Endothelial cell of umbilical vein (primary cell): Measurements from ENCODE around the gene SPG21. TPM values are rescaled to one million over a fixed set of nuclear protein-coding genes. Genes with fewer than 3 reads are reported as not detected.

Source experiments
- BruUV-seq: library from RNA; stranded (reverse); fragments of 400-500 nt; replicated peaks from 2 replicates; lab custom pipeline; 2021; lab: Mats Ljungman, UMichigan
- CTCF ChIA-PET: fragments of 300-600, 350-600 bp; sonication (Branson Sonifier 250); formaldehyde crosslinking; loops from one replicate; lab custom pipeline; 2021; ENCODE audit warnings: antibody characterized with exemption, inconsistent platforms; lab: Charles Lee
- POLR2A ChIA-PET: fragments of 300-600, 350-600 bp; sonication (Branson Sonifier 250); formaldehyde crosslinking; loops from one replicate; lab custom pipeline; 2021; ENCODE audit warnings: antibody characterized with exemption, inconsistent platforms; lab: Charles Lee
- DNase-seq: peaks from one replicate; pipeline ENCODE4 v3.0.0-alpha.2; 2011; ENCODE audit warnings: low read depth, low spot score
- FAIRE-seq: peaks from 2 replicates; lab custom pipeline; 2011; peaks lifted over from hg19 to GRCh38; lab: Jason Lieb, UNC
- H2AFZ ChIP-seq: 2 replicates; pipeline ENCODE4 v1.6.0; 2012; ENCODE audit warnings: low read depth, low read length, control low read depth, inconsistent platforms
- H3K27ac ChIP-seq: 2 replicates; pipeline ENCODE4 v1.5.1; 2011; ENCODE audit warnings: low read depth, mild to moderate bottlenecking, control low read depth, low read length, moderate library complexity; ENCODE audit not compliant: insufficient read depth
- H3K27me3 ChIP-seq, 2 experiments: 2 replicates each; pipeline versions ENCODE4 v1.6.0 to v1.6.1; 2011; ENCODE audit warnings: low read length in 2 of 2, mixed read lengths in 1 of 2; ENCODE audit not compliant: control insufficient read depth in 2 of 2, insufficient read depth in 2 of 2
- H3K36me3 ChIP-seq, 2 experiments: 2 replicates in 1 of 2; 3 replicates in 1 of 2; pipeline ENCODE4 v1.5.1; 2011; ENCODE audit warnings: low read length in 2 of 2, mild to moderate bottlenecking in 1 of 2, moderate library complexity in 1 of 2; ENCODE audit not compliant: control insufficient read depth in 2 of 2, insufficient read depth in 2 of 2; ENCODE audit errors: extremely low read depth in 1 of 2
- H3K4me1 ChIP-seq: 3 replicates; pipeline ENCODE4 v1.5.1; 2011; ENCODE audit warnings: mild to moderate bottlenecking, low read length; ENCODE audit not compliant: control insufficient read depth, insufficient read depth; ENCODE audit errors: extremely low read depth
- H3K4me2 ChIP-seq: 2 replicates; pipeline ENCODE4 v1.6.1; 2011; ENCODE audit warnings: low read length, control low read depth, mixed read lengths; ENCODE audit not compliant: insufficient read depth
- H3K4me3 ChIP-seq, 3 experiments: fragments of 200-600 bp in 1 of 3; sonication (generic), shearing (Covaris generic) in 1 of 3; replicated peaks in 1 of 3; 2 replicates each; pipeline ENCODE4 v1.5.1; 2011 to 2016; ENCODE audit warnings: control low read depth in 3 of 3, low read length in 3 of 3, mild to moderate bottlenecking in 2 of 3, inconsistent platforms in 1 of 3, low read depth in 1 of 3, moderate library complexity in 1 of 3; ENCODE audit not compliant: insufficient read depth in 1 of 3
- H3K79me2 ChIP-seq: 2 replicates; pipeline ENCODE4 v1.6.0; 2012; ENCODE audit warnings: low read length, inconsistent platforms; ENCODE audit not compliant: control insufficient read depth, insufficient read depth
- H3K9ac ChIP-seq: replicated peaks from 2 replicates; pipeline ENCODE3; 2011; ENCODE audit warnings: low read length, control low read depth; ENCODE audit not compliant: insufficient read depth; ENCODE audit errors: extremely low read depth
- H3K9me1 ChIP-seq: replicated peaks from 3 replicates; pipeline ENCODE4 v1.6.0; 2011; ENCODE audit warnings: mild to moderate bottlenecking, low read length; ENCODE audit not compliant: control insufficient read depth, insufficient read depth; ENCODE audit errors: extremely low read depth
- H3K9me3 ChIP-seq: replicated peaks from 2 replicates; pipeline ENCODE4 v1.5.1; 2012; ENCODE audit warnings: low read length, inconsistent platforms; ENCODE audit not compliant: control insufficient read depth, insufficient read depth
- H4K20me1 ChIP-seq: replicated peaks from 2 replicates; pipeline ENCODE3; 2011; ENCODE audit warnings: mild to moderate bottlenecking, low read length; ENCODE audit not compliant: control insufficient read depth, insufficient read depth; ENCODE audit errors: extremely low read depth
- CTCF ChIP-seq, 2 donors: IDR thresholded peaks; 1 replicate in 1 of 2; 2 replicates in 1 of 2; pipeline ENCODE4 v1.5.1; 2011; ENCODE audit warnings: low read length in 2 of 2, mild to moderate bottlenecking in 2 of 2, moderate library complexity in 2 of 2, control low read depth in 1 of 2, inconsistent platforms in 1 of 2, low read depth in 1 of 2; ENCODE audit not compliant: insufficient read depth in 1 of 2; ENCODE audit errors: extremely low read depth in 1 of 2
- EZH2 ChIP-seq: IDR thresholded peaks from 2 replicates; pipeline ENCODE4 v1.6.1; 2012; ENCODE audit warnings: borderline replicate concordance, low read depth, mild to moderate bottlenecking, moderate library complexity, low read length, inconsistent platforms; ENCODE audit not compliant: severe bottlenecking
- FOS ChIP-seq: IDR thresholded peaks from 2 replicates; pipeline ENCODE4 v1.6.1; 2011; ENCODE audit warnings: mild to moderate bottlenecking, low read length, moderate library complexity, borderline replicate concordance; ENCODE audit not compliant: insufficient read depth
- GATA2 ChIP-seq: IDR thresholded peaks from 2 replicates; pipeline ENCODE4 v1.7.0; 2011; ENCODE audit warnings: low read depth, mild to moderate bottlenecking, moderate library complexity, mixed read lengths, low read length; ENCODE audit not compliant: insufficient read length, insufficient read depth
- JUN ChIP-seq: IDR thresholded peaks from 2 replicates; pipeline ENCODE4 v1.6.1; 2011; ENCODE audit warnings: borderline replicate concordance, low read depth; ENCODE audit not compliant: insufficient read length, insufficient read depth
- MYC ChIP-seq: IDR thresholded peaks from one replicate; pipeline ENCODE4 v1.6.1; 2011; ENCODE audit warnings: mild to moderate bottlenecking, low read depth, low read length
- POLR2A ChIP-seq: IDR thresholded peaks from 2 replicates; pipeline ENCODE4 v1.6.1; 2012; ENCODE audit warnings: low read depth, mild to moderate bottlenecking, control low read depth, low read length
- POLR2AphosphoS5 ChIP-seq: IDR thresholded peaks from 2 replicates; pipeline ENCODE4 v1.6.1; 2012; ENCODE audit warnings: low read depth, mild to moderate bottlenecking, control low read depth, low read length, moderate library complexity; ENCODE audit not compliant: insufficient read depth
- dilution Hi-C: fragments of 300-500 bp; cut with MboI; formaldehyde crosslinking; loops from one replicate; pipeline ENCODE4 v1.15.0; 2019; ENCODE audit warnings: low sequenced_read_pairs; ENCODE audit not compliant: extremely low pct_ligation_motif_present
- intact Hi-C: fragments of 100-400 bp; cut with micrococcal nuclease; formaldehyde crosslinking; loops from one replicate; pipeline ENCODE4 v1.10.0; 2022
- polyA plus RNA-seq, 4 experiments: library from polyadenylated mRNA; depleted of rRNA in 3 of 4; stranded (reverse) in 3 of 4; unstranded in 1 of 4; fragments of >200 nt; gene quantifications; 2 replicates each; pipeline versions ENCODE4 v1.2.1 to v1.2.3, GENCODE V29; 2011 to 2012; ENCODE audit warnings: missing spikeins in 1 of 4
- total RNA-seq: library from RNA; stranded (reverse); gene quantifications from 2 replicates; pipeline ENCODE4 v1.2.3, GENCODE V29; 2021
- TF ChIP-seq, protein P1 (sequence below): IDR thresholded peaks from 2 replicates; pipeline ENCODE4 v1.6.1; 2011; ENCODE audit not compliant: insufficient read depth, insufficient read length

Gene SPG21
- total and polyA plus RNA-seq, 2 donors (not counting 3 experiments of a cell fraction or from before 2014, with no cell fraction given) = 70.2 to 82.5 TPM

DNA sequence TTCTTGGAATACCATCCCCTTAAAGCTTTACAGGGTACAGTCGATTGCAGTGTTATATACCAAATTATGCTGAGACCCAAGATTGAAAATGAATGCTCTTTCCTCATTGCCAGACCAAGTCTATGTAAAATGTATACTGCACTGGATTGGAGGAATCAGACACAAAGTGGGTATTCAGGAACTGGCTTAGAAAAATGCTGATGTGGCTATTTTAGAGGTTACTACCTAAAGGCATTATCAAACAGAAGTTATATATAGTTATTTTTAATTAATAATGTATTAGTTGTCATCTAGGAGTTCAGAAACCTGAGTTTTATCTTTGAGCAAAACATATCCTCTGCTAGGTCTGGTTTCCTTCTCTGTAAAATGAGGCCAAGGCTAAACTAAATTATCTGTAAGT, 3.6 kb upstream of the SPG21 start:
- dilution Hi-C loops = no loop called here
- Histone ChIP-seq H3K9me1 (no peaks in the 10 kb centered on the region), H3K4me1 (peaks cover 10% of the 10 kb centered on the region), H3K79me2 (peaks cover 9% of the 10 kb centered on the region), H3K27ac (no peak overlapping the region), H3K27me3 (no peaks in the 10 kb centered on the region), H3K9me3 (no peaks in the 10 kb centered on the region), H3K4me2 (no peak overlapping the region), H4K20me1 (no peaks in the 10 kb centered on the region), H2AFZ (no peak overlapping the region), H3K9ac (no peak overlapping the region), H3K4me3 (no peak overlapping the region), H3K36me3 (no peaks in the 10 kb centered on the region)
- DNase-seq (no peak), FAIRE-seq (no peak)
- POLR2A ChIA-PET = no interaction called here
- TF ChIP-seq POLR2AphosphoS5 = no peak
- TF ChIP-seq JUN = no peak
- TF ChIP-seq FOS = no peak
- TF ChIP-seq EZH2 = no peak
- TF ChIP-seq GATA2 = no peak
- no peak for TF ChIP-seq MYC
- TF ChIP-seq, protein P1, sequence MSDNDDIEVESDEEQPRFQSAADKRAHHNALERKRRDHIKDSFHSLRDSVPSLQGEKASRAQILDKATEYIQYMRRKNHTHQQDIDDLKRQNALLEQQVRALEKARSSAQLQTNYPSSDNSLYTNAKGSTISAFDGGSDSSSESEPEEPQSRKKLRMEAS = no peak
- no peak for TF ChIP-seq CTCF (IDR thresholded peaks at IDR 0.05; ENCODE audit: extremely low read depth in 1 of 2, insufficient read depth in 1 of 2, low read depth in 1 of 2, low read length in 2 of 2)
- TF ChIP-seq POLR2A = no peak
- intact Hi-C loops = no loop called here
- CTCF ChIA-PET = no interaction called here
- no TSS peak for BruUV-seq
